Subcutaneous adipose tissue (tissue), 4 donors: ENCODE data around the gene PGM5. TPM values are rescaled to one million over a fixed set of nuclear protein-coding genes. Genes with fewer than 3 reads are reported as not detected.

ENCODE experiments used
- total RNA-seq, 4 donors: library from RNA; depleted of rRNA; stranded (reverse); fragments of >200 nt; gene quantifications; one replicate each; pipeline ENCODE4 v1.1.0, GENCODE V29; 2016
- TF ChIP-seq, protein P1 (sequence below): fragments of 450-650 bp; IDR thresholded peaks from one replicate; pipeline ENCODE4 v1.5.1; 2016; ENCODE audit warnings: low read depth, mild to moderate bottlenecking, control low read depth, antibody characterized with exemption, moderate library complexity

Gene PGM5
- total RNA-seq, 4 donors from 2014 or later: 12.2 to 28.3 (median 20.9) TPM

DNA sequence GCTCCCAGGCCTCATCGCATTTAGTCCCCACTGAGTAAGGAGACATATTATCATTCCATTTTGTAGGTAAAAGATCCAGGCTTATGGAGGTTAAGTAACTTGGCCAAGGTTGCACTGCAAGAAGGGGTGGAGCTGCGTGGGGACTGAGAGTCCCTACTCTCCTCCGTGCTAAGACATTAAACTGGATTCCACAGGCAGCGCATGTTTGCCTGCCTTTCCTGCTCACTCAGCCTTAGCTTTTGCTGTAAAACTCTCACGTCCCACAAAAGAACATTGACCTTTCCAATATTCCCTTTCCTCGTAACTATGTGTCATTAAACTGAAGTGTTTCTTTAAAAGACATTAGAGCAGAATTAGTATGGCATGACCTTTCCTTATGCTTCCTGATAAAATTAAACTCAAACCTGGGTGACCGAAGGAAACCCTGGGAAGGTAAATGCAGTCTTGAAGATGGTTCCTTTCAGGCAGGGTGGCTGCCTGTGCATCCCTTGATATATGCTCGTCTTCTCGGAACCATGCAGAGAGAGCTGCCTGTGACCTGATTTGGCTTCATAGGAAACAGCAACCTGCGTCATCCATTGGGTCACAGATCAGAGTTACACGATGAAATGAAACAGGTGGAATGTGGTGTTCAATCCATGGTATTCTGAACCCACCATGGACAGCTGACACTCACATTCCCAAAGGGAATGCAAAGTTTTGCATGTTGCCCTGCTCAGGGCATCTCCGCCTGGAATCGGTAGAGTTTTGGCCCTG lies 98.3 kb downstream of the PGM5 start:
- TF ChIP-seq, protein P1, sequence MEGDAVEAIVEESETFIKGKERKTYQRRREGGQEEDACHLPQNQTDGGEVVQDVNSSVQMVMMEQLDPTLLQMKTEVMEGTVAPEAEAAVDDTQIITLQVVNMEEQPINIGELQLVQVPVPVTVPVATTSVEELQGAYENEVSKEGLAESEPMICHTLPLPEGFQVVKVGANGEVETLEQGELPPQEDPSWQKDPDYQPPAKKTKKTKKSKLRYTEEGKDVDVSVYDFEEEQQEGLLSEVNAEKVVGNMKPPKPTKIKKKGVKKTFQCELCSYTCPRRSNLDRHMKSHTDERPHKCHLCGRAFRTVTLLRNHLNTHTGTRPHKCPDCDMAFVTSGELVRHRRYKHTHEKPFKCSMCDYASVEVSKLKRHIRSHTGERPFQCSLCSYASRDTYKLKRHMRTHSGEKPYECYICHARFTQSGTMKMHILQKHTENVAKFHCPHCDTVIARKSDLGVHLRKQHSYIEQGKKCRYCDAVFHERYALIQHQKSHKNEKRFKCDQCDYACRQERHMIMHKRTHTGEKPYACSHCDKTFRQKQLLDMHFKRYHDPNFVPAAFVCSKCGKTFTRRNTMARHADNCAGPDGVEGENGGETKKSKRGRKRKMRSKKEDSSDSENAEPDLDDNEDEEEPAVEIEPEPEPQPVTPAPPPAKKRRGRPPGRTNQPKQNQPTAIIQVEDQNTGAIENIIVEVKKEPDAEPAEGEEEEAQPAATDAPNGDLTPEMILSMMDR: no peak

DNA sequence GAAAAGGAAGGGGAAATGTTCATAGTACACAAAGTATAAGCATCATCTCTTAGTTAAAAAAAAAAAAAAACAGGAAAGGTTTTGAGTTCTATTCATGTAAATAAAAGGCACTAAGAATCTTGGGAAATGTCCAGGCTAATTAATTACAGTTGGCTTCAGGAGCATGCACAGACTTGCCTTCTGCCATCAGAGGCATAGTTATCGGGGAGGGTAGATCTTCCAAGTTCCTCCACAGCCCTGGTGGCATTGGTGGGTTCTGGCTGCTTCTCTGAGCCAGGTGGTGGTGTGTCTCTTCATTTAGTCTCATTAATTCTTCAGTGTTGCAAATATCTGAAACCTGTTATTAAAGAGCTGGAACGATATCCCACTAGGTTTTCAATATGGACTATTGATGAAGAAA lies 99.0 kb downstream of the PGM5 start:
- TF ChIP-seq, protein P1: no peak

DNA sequence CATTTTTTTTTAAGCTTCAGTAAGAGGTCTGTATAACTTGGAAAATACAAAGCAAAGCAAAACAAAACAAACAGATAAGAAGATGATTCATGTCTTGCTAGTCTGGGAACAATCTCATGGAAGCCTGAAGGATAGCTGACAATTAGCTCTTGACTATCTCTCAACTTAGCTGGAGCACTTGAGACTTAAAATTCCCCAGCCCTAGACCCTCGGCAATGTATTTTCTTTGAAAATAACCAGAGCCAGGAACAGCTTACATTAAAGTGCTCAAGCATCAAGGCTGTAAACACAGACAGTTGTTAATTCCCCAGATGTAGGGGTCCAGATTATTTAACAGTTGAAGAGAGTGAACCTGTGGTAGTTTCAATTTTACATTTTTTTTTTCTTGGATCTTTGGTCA lies 101.4 kb downstream of the PGM5 start:
- TF ChIP-seq, protein P1: no peak

DNA sequence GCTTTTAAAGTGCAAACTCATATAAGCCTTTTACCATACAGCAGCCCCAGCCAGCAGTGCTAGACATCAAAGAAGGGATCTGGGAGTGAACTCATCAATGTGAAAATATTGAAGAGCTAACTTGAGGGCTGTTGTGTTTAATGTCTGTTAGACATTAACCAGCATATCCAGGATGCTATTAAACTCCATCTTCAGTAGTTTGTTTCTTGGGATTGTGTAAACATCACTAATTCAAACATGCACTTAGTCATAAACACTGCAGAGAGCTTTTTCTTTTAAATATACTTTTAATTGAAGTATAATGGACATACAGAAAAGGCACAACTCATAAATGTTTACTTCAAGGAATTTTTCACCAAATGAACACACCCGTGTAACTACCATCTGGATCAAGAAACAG lies 102.5 kb downstream of the PGM5 start:
- TF ChIP-seq, protein P1: no peak

DNA sequence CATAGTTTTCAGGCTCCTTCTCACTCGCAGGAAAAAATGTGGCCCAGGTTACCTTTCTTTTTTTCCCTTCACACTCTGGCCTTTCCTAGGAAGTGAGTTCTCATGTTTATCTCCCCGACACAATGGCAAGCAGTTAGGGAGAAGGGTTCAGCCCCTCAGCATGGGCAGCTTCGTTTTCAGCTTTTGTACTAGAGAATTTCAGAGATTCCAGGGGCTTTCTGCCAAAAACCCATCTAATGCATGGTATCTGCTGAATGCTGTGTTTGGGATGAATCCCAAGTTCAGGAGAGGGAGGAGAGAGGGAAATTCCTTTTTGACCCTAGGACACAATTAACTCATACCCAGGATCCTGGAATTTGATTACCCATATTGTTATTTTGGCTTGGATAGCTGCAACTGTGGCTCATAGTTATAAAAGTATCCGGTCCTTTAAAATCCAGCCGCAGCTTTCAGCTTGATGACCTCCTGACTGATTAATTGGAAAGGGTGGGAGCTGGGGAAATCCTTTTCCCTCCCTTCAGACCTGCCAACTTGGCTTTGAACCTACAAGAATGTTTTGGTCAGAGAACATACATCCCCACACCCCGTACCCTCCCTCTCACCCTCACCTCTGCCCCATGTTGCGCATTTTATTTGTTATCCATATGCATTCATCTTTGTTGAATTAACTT lies 105.8 kb downstream of the PGM5 start:
- TF ChIP-seq, protein P1: no peak

DNA sequence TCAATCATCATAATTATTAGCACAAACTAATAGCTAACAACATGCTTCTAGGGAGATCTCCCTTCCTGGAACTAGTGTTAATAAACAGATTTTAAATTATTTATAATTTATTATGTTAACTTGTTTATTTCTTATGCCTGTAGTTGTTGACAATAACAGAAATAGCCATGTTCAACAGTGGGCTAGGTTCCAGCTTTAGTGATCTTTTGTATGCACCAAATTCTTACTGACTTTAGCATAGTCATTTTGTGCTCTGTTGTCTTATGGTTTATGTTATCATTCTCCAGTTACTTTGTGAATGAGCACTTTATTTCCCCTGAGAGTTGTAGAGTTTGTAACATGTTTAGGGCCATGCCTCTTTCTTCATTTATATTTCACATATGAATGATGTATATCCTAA lies 113.7 kb downstream of the PGM5 start:
- TF ChIP-seq, protein P1: no peak

DNA sequence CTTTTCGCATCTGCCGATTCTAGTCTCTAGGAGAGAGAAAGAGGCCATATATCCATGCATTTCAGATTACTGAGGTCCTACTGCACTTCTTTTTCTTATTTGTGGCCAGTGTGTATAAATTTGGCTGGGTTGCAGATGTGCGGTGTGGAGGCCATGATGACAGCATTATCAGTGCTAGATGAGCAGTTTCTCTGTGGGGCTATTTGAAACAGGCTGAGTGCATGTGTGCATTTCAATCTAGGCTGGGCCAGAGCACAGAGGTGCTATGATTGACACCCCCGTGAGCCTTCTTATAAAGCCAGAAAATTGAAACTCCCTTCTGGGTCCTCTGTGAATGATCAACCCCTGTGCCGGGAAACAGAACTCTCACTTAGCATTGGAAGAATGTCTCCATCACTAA lies 114.2 kb downstream of the PGM5 start:
- TF ChIP-seq, protein P1: no peak
